GM23338 (cell line): ENCODE measurements around the gene RNF157. TPM values are rescaled to one million over a fixed set of nuclear protein-coding genes. Genes with fewer than 3 reads are reported as not detected.

Source experiments
- ATAC-seq: fragments of 200-7000 bp; cut with Tn5 transposase; 3 replicates; pipeline ENCODE4 v1.9.1; 2020
- DNase-seq: peaks from one replicate; pipeline ENCODE4 v3.0.0-alpha.2; 2015; ENCODE audit warnings: low spot score
- H2AFZ ChIP-seq: fragments of 200-600 bp; sonication (generic); 2 replicates; pipeline ENCODE4 v1.8.0; 2016; ENCODE audit warnings: antibody characterized with exemption, mild to moderate bottlenecking, moderate library complexity
- H3F3A ChIP-seq: fragments of 200-600 bp; sonication (generic); replicated peaks from 2 replicates; pipeline ENCODE4 v1.8.0; 2017; ENCODE audit warnings: antibody characterized with exemption, mixed run types, low read depth
- H3K27ac ChIP-seq: fragments of 200-600 bp; sonication (generic); 2 replicates; pipeline ENCODE4 v1.6.1; 2016; ENCODE audit warnings: low read depth
- H3K27me3 ChIP-seq: fragments of 200-600 bp; sonication (generic); 2 replicates; pipeline ENCODE4 v1.8.0; 2016; ENCODE audit warnings: mild to moderate bottlenecking, mixed run types, moderate library complexity; ENCODE audit not compliant: insufficient read depth
- H3K36me3 ChIP-seq: fragments of 200-600 bp; sonication (generic); 2 replicates; pipeline ENCODE4 v1.8.0; 2016; ENCODE audit warnings: mild to moderate bottlenecking; ENCODE audit not compliant: insufficient read depth
- H3K4me1 ChIP-seq: fragments of 200-600 bp; sonication (generic); 2 replicates; pipeline ENCODE4 v1.8.0; 2016; ENCODE audit warnings: mild to moderate bottlenecking, moderate library complexity; ENCODE audit not compliant: insufficient read depth
- H3K4me2 ChIP-seq: fragments of 200-600 bp; sonication (generic); 2 replicates; pipeline ENCODE4 v1.7.1; 2017; ENCODE audit warnings: mixed run types
- H3K4me3 ChIP-seq: fragments of 200-600 bp; sonication (generic); 2 replicates; pipeline ENCODE4 v1.6.1; 2016; ENCODE audit warnings: mixed run types
- H3K79me2 ChIP-seq: fragments of 200-600 bp; sonication (generic); replicated peaks from 2 replicates; pipeline ENCODE4 v1.8.0; 2017; ENCODE audit warnings: mild to moderate bottlenecking; ENCODE audit not compliant: insufficient read depth
- H3K9me2 ChIP-seq: fragments of 200-600 bp; sonication (generic); 2 replicates; pipeline ENCODE4 v1.8.0; 2017; ENCODE audit not compliant: insufficient read depth
- H4K20me1 ChIP-seq: fragments of 200-600 bp; sonication (generic); replicated peaks from 2 replicates; pipeline ENCODE4 v1.8.0; 2017; ENCODE audit warnings: mild to moderate bottlenecking; ENCODE audit not compliant: insufficient read depth
- H3K27ac Mint-ChIP-seq: 2 replicates; pipeline ENCODE4 v1.8.0; 2020; ENCODE audit warnings: inconsistent platforms, mild to moderate bottlenecking, moderate library complexity, mixed read lengths
- H3K27me3 Mint-ChIP-seq: 3 replicates; pipeline ENCODE4 v1.8.0; 2022; ENCODE audit warnings: low read depth, mild to moderate bottlenecking, moderate library complexity, mixed read lengths, inconsistent platforms; ENCODE audit not compliant: insufficient read depth, poor library complexity
- H3K36me3 Mint-ChIP-seq: 3 replicates; pipeline ENCODE4 v1.8.0; 2021; ENCODE audit warnings: low read depth, mild to moderate bottlenecking, inconsistent platforms, moderate library complexity, mixed read lengths
- H3K4me1 Mint-ChIP-seq: 3 replicates; pipeline ENCODE4 v1.8.0; 2020; ENCODE audit warnings: mild to moderate bottlenecking, inconsistent platforms, mixed read lengths
- H3K4me3 Mint-ChIP-seq: 3 replicates; pipeline ENCODE4 v1.8.0; 2021; ENCODE audit warnings: moderate library complexity, mild to moderate bottlenecking, inconsistent platforms, mixed read lengths
- H3K9me3 Mint-ChIP-seq: 3 replicates; pipeline ENCODE4 v1.8.0; 2020; ENCODE audit warnings: moderate library complexity, mild to moderate bottlenecking, inconsistent platforms, mixed read lengths
- CREB1 ChIP-seq: fragments of 250-450 bp; sonication (Bioruptor Pico); IDR thresholded peaks from 2 replicates; pipeline ENCODE4 v1.5.0; 2020; ENCODE audit warnings: low read depth, mild to moderate bottlenecking, moderate library complexity
- CTCF ChIP-seq, 2 experiments: fragments of 200-600 bp in 1 of 2; sonication (generic) in 1 of 2; conservative IDR thresholded peaks; 2 replicates each; pipeline versions ENCODE4 v1.5.1 to v1.6.1; 2016 to 2017; ENCODE audit warnings: antibody characterized with exemption in 2 of 2, low read depth in 2 of 2, mild to moderate bottlenecking in 2 of 2, moderate library complexity in 1 of 2
- ETS1 ChIP-seq: IDR thresholded peaks from 2 replicates; pipeline ENCODE4 v1.6.1; 2016; ENCODE audit warnings: antibody characterized with exemption
- EZH2 ChIP-seq: fragments of 200-600 bp; sonication (generic); IDR thresholded peaks from one replicate; pipeline ENCODE4 v1.8.0; 2017; ENCODE audit warnings: antibody characterized with exemption, mild to moderate bottlenecking, low read depth; ENCODE audit not compliant: unreplicated experiment
- EZH2phosphoT487 ChIP-seq: fragments of 200-600 bp; sonication (generic); IDR thresholded peaks from one replicate; pipeline ENCODE4 v1.8.1; 2018; ENCODE audit warnings: antibody characterized with exemption; ENCODE audit not compliant: unreplicated experiment
- JUNB ChIP-seq: IDR thresholded peaks from one replicate; pipeline ENCODE4 v1.6.1; 2016; ENCODE audit warnings: antibody characterized with exemption; ENCODE audit not compliant: unreplicated experiment
- NANOG ChIP-seq: IDR thresholded peaks from 2 replicates; pipeline ENCODE4 v1.6.1; 2016; ENCODE audit warnings: antibody characterized with exemption, borderline replicate concordance
- POLR2AphosphoS5 ChIP-seq: IDR thresholded peaks from 2 replicates; pipeline ENCODE4 v1.6.1; 2016; ENCODE audit warnings: antibody characterized with exemption, low read depth
- REST ChIP-seq: IDR thresholded peaks from one replicate; pipeline ENCODE4 v1.6.1; 2018; ENCODE audit warnings: antibody characterized with exemption; ENCODE audit not compliant: unreplicated experiment
- STAT1 ChIP-seq: IDR thresholded peaks from one replicate; pipeline ENCODE4 v1.6.1; 2016; ENCODE audit warnings: antibody characterized with exemption; ENCODE audit not compliant: unreplicated experiment
- ZNF114 ChIP-seq: fragments of 250-450 bp; sonication (Bioruptor Pico); IDR thresholded peaks from 2 replicates; pipeline ENCODE4 v1.5.0; 2020; ENCODE audit warnings: mild to moderate bottlenecking, moderate library complexity
- ZNF331 ChIP-seq: fragments of 250-450 bp; sonication (Bioruptor Pico); IDR thresholded peaks from 2 replicates; pipeline ENCODE4 v1.5.0; 2020; ENCODE audit warnings: low read depth, mild to moderate bottlenecking, moderate library complexity
- ZNF462 ChIP-seq: fragments of 250-450 bp; sonication (Bioruptor Pico); IDR thresholded peaks from 2 replicates; pipeline ENCODE4 v1.5.0; 2020; ENCODE audit warnings: mild to moderate bottlenecking, moderate library complexity
- polyA plus RNA-seq: library from polyadenylated mRNA; unstranded; fragments of >200 nt; fragmentation: Nextera tagmentation; extraction: Ambion mirVana; gene quantifications from 2 replicates; pipeline ENCODE4 v1.2.1, GENCODE V29; 2016
- total RNA-seq: library from RNA; depleted of rRNA; stranded (reverse); fragments of >200 nt; shearing (Covaris generic); gene quantifications from 2 replicates; pipeline ENCODE4 v1.2.3, GENCODE V29; 2014

The RNF157 gene
- total and polyA plus RNA-seq, 2 experiments from 2014 or later: 7.8 to 11.7 TPM

- peak overlapping the region; percentile 84 for H3K4me3 Mint-ChIP-seq
- H3K36me3 Mint-ChIP-seq: peaks cover 11% of the 10 kb centered on the region; the same call in 2 of the 3 replicates
- H3K9me3 Mint-ChIP-seq: no peaks in the 10 kb centered on the region
- H3K79me2 ChIP-seq: peaks cover 21% of the 10 kb centered on the region
- H4K20me1 ChIP-seq: no peaks in the 10 kb centered on the region
- peaks cover 48% of the 10 kb centered on the region for H3K4me1 Mint-ChIP-seq
- H3K4me3 ChIP-seq: peak overlapping the region; percentile 89
- peaks cover 5% of the 10 kb centered on the region; the same call in 1 of the 2 replicates for H3F3A ChIP-seq
- no peak overlapping the region for H2AFZ ChIP-seq
- ATAC-seq (peak; percentile 9), DNase-seq (peak; percentile 73)
- no peak for TF ChIP-seq ZNF114 (CRISPR knock-in tag)
- no peak for TF ChIP-seq JUNB
- no peak for TF ChIP-seq EZH2
- no peak for TF ChIP-seq ZNF462 (CRISPR knock-in tag)
- no peak for TF ChIP-seq REST
- no peak for TF ChIP-seq CTCF (conservative IDR thresholded peaks at IDR 0.05; ENCODE audit: low read depth in 2 of 2)
- no peak for TF ChIP-seq NANOG
- TF ChIP-seq STAT1: no peak
- no peak for TF ChIP-seq POLR2AphosphoS5
- no peak for TF ChIP-seq ETS1
- TF ChIP-seq ZNF331 (CRISPR knock-in tag): no peak
- TF ChIP-seq EZH2phosphoT487: no peak
- TF ChIP-seq CREB1 (CRISPR knock-in tag): no peak
- no peaks in the 10 kb centered on the region for H3K9me2 ChIP-seq
- H3K4me2 ChIP-seq: peak overlapping the region; percentile 84
- no peak overlapping the region for H3K27ac ChIP-seq
- no peaks in the 10 kb centered on the region for H3K27me3 ChIP-seq
- no peaks in the 10 kb centered on the region for H3K36me3 ChIP-seq
- peaks cover 14% of the 10 kb centered on the region for H3K27me3 Mint-ChIP-seq
- H3K4me1 ChIP-seq: peaks cover 22% of the 10 kb centered on the region; the same call in 1 of the 2 replicates
- H3K27ac Mint-ChIP-seq: 0 out of 2 replicates have a peak overlapping the region, but pooled peaks have one; percentile 56
These were observed 25.4 kb upstream of the RNF157 start for GRCh38 chr17:76265624-76266243.
